VCaP (cell line): ENCODE results near the gene TGOLN2.

Experiments used
- H3K27ac ChIP-seq: fragments of 450-650 bp; 2 replicates; pipeline ENCODE4 v1.5.1; 2017
- CTCF ChIP-seq: fragments of 450-650 bp; conservative IDR thresholded peaks from 2 replicates; pipeline ENCODE4 v1.5.1; 2017; ENCODE audit warnings: mild to moderate bottlenecking, moderate library complexity

TGOLN2 gene

DNA sequence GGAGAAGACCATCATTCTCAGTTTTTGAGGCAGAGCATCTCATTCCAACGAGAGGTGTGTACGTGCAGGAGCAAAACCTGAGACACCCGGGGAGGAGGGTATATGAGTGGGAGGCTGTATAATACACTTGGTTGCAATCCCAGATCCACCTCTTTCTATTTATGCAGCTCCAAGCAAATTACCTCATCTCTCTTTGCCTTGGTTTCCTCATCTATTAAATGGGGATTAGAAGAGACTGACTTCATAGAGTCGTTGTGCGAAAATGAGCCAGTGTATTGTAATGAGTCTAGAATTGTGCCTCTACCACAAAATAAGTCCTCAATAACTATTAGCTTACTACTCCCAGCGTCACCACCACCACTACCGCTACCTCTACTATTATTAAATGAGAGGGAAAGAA is 40.1 kb downstream of the TGOLN2 start:
- no peak overlapping the region for H3K27ac ChIP-seq
- no peak for TF ChIP-seq CTCF

GRCh38 chr2:85286918-85287317 is 40.9 kb downstream of the TGOLN2 start:
- no peak overlapping the region for H3K27ac ChIP-seq
- no peak for TF ChIP-seq CTCF

DNA sequence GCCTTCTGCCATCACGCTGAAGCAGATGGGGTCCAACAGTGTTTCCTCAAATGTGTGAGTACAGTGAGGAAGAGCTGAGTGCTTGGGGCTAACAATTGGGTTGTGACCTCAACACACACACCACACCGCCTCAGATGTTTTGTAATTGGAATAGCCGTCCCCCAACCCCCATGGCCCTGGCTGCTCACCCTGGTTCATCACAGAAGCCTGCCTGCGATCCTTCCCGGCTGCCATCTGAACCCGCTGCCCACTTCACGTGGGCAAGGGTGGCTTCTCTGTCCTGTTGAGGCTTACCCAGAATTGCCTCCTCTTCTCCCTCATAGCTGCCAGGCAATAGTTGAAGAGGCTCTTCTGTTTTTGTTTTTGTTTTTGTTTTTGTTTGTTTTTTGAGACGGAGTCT is 44.1 kb downstream of the TGOLN2 start:
- TF ChIP-seq CTCF = no peak
- H3K27ac ChIP-seq = no peak overlapping the region

DNA sequence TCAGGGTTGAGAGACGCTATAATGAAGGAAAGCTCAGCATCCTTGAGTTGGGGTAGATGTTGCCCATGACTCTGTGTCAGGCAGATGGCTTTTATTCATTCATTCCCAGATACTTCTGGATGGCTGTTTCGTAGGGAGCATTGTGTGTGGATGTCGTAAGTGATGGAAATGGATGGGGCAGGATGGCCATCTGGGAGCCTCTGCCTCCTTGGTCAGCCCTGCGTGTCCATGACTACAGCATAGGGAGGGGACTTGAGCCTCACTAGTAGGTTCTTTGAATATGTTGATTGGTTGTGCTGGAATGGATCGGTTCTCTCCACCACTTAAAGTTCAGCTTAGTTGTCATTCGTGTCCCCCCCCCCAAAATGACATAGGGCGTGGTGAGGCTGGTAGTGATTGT is 44.9 kb downstream of the TGOLN2 start:
- H3K27ac ChIP-seq = no peak overlapping the region
- no peak for TF ChIP-seq CTCF

- no peak for TF ChIP-seq CTCF
- H3K27ac ChIP-seq = no peak overlapping the region
Measured at GRCh38 chr2:85281553-85281952, 46.2 kb downstream of the TGOLN2 start.

DNA sequence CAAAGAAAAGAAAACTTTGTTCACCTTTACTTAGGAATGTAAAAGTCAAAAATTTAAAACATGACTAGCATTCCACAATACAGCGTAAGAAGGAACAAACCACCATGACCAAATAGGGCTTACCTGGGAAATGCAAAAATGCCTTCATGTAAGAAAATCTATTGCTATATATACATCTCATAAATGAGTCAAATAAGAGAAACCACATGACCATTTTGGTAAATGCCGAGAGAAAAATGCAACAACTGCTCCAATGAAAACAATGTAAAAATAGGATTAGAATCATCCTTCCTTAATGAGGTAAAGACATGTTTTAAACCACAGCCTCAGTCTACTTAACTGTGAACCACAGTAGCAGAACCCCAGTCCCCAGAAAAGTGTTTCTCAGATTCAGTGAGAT is 49.4 kb downstream of the TGOLN2 start:
- no peak for TF ChIP-seq CTCF
- no peak overlapping the region for H3K27ac ChIP-seq

GRCh38 chr2:85277416-85278158 is 50.2 kb downstream of the TGOLN2 start:
- no peak for TF ChIP-seq CTCF
- H3K27ac ChIP-seq = no peak overlapping the region
